Right lobe of liver (tissue), 4 donors: Measurements from ENCODE around the gene SGCG.

Experiments used
- POLR2A ChIP-seq: fragments of 450-650 bp; IDR thresholded peaks from one replicate; pipeline ENCODE4 v1.6.1; 2017; ENCODE audit warnings: antibody characterized with exemption, mild to moderate bottlenecking
- TF ChIP-seq, protein P1 (sequence below), 4 donors: fragments of 200-600 bp in 3 of 4; fragments of 450-650 bp in 1 of 4; IDR thresholded peaks; one replicate each; pipeline versions ENCODE4 v1.5.1 to v1.8.0; 2016 to 2022; ENCODE audit warnings: antibody characterized with exemption in 4 of 4, mild to moderate bottlenecking in 2 of 4
- donor health status: DM: no; HTN: no; CAD: no.
- donor health status: DM: no; HTN: no; CAD: no.
- donor health status: DM: no; HTN: yes; CAD: no.

DNA sequence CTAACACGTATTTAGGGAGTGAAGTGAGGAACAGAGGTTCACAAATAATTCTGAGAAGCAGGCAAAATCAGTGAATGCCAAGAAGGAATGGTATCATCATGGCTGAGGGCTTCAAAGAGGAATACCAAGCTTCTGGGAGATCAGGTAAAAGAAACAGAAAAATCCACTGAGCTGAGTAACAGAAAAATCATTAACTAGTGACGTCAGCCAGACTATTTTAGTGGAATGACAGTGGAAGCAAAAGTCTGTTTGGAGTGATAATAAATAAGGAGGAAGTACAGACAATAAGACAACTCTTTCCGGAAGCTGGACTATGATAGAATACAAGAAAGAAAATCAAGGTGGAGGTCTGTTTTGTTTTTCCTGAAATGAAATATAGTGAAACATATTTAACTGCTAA is 169.2 kb downstream of the SGCG start:
- TF ChIP-seq, protein P1, sequence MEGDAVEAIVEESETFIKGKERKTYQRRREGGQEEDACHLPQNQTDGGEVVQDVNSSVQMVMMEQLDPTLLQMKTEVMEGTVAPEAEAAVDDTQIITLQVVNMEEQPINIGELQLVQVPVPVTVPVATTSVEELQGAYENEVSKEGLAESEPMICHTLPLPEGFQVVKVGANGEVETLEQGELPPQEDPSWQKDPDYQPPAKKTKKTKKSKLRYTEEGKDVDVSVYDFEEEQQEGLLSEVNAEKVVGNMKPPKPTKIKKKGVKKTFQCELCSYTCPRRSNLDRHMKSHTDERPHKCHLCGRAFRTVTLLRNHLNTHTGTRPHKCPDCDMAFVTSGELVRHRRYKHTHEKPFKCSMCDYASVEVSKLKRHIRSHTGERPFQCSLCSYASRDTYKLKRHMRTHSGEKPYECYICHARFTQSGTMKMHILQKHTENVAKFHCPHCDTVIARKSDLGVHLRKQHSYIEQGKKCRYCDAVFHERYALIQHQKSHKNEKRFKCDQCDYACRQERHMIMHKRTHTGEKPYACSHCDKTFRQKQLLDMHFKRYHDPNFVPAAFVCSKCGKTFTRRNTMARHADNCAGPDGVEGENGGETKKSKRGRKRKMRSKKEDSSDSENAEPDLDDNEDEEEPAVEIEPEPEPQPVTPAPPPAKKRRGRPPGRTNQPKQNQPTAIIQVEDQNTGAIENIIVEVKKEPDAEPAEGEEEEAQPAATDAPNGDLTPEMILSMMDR (IDR thresholded peaks at IDR 0.05) = no peak
- TF ChIP-seq POLR2A = no peak
